ENCODE data around the gene PGAM1. TPM values are rescaled to one million over a fixed set of nuclear protein-coding genes. Genes with fewer than 3 reads are reported as not detected.
A peak's percentile ranks its signal among the peaks of the same experiment; 100 is the strongest.

Gene PGAM1
- total RNA-seq: 100 to 1,000 TPM; 188 to 306 (median 224) TPM
- 100 to 1,000 TPM; 195 to 363 (median 303) TPM for polyA plus RNA-seq

- DNase-seq: peak; percentile 98
- intact Hi-C loops (cut with DNase I): loop anchor here (5.0 kb wide), 1 partner anchor 71 kb away; the partner anchor contains the start of genes MMS19 and UBTD1
- Histone ChIP-seq H3K27ac (peak within 1 kb of the TSS; percentile 91 to 93 (median 92)), H3K4me1 (peaks cover 0 to 30% (median 29%) of the 10 kb centered on the region in 4 donors), H3K27me3 (no peaks in the 10 kb centered on the region), H3K36me3 (peaks cover 6 to 20% (median 8%) of the 10 kb centered on the region in 4 donors), H3K4me3 (peak within 1 kb of the TSS; percentile 84 to 96 (median 90)), H3K9me3 (no peaks in the 10 kb centered on the region)
- TF ChIP-seq EP300 (IDR thresholded peaks at IDR 0.05) (peak in 1 of 4 donors; percentile 48), POLR2A (IDR thresholded peaks at IDR 0.05) (peak; percentile 60), POLR2AphosphoS5 (IDR thresholded peaks at IDR 0.05) (peak; percentile 62 to 93 (median 86))
- TF ChIP-seq, protein P1, sequence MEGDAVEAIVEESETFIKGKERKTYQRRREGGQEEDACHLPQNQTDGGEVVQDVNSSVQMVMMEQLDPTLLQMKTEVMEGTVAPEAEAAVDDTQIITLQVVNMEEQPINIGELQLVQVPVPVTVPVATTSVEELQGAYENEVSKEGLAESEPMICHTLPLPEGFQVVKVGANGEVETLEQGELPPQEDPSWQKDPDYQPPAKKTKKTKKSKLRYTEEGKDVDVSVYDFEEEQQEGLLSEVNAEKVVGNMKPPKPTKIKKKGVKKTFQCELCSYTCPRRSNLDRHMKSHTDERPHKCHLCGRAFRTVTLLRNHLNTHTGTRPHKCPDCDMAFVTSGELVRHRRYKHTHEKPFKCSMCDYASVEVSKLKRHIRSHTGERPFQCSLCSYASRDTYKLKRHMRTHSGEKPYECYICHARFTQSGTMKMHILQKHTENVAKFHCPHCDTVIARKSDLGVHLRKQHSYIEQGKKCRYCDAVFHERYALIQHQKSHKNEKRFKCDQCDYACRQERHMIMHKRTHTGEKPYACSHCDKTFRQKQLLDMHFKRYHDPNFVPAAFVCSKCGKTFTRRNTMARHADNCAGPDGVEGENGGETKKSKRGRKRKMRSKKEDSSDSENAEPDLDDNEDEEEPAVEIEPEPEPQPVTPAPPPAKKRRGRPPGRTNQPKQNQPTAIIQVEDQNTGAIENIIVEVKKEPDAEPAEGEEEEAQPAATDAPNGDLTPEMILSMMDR (IDR thresholded peaks at IDR 0.05): peak in 1 of 4 experiments; percentile 35
- WGBS, 2 donors: 0 to 1% methylated on average over 90 of the region's 90 CpGs
Measured at GRCh38 chr10:97425964-97426775, at the start of gene PGAM1. TSS of gene PGAM1 (plus strand) at chr10:97426191. CDS start at chr10:97426308, 117 bp downstream.

- Histone ChIP-seq H3K4me3 (no peak overlapping the region), H3K9me3 (no peaks in the 10 kb centered on the region), H3K27me3 (no peaks in the 10 kb centered on the region), H3K4me1 (no peaks in the 10 kb centered on the region), H3K27ac (no peak overlapping the region), H3K36me3 (peaks cover 0 to 97% (median 13%) of the 10 kb centered on the region in 4 donors)
- TF ChIP-seq EP300 (IDR thresholded peaks at IDR 0.05) (no peak), POLR2AphosphoS5 (IDR thresholded peaks at IDR 0.05) (no peak), POLR2A (IDR thresholded peaks at IDR 0.05) (no peak)
- TF ChIP-seq, protein P1 (IDR thresholded peaks at IDR 0.05): no peak
- no peak for DNase-seq
- 81 to 94% methylated on average over 6 of the region's 6 CpGs for WGBS, 2 donors
- intact Hi-C loops (cut with DNase I): no loop called here
Measured at GRCh38 chr10:97376413-97376812, 49.6 kb upstream of the PGAM1 start.

GRCh38 chr10:97378933-97379921, 46.8 kb upstream of the PGAM1 start:
- H3K27ac ChIP-seq: no peak overlapping the region
- no peak for TF ChIP-seq POLR2A (IDR thresholded peaks at IDR 0.05)
- TF ChIP-seq EP300 (IDR thresholded peaks at IDR 0.05): no peak
- TF ChIP-seq POLR2AphosphoS5 (IDR thresholded peaks at IDR 0.05): no peak
- TF ChIP-seq, protein P1 (IDR thresholded peaks at IDR 0.05): no peak

GRCh38 chr10:97380516-97380915, 45.5 kb upstream of the PGAM1 start:
- Histone ChIP-seq H3K4me3 (no peak overlapping the region), H3K27me3 (no peaks in the 10 kb centered on the region), H3K27ac (no peak overlapping the region), H3K36me3 (peaks cover 0 to 85% (median 7%) of the 10 kb centered on the region in 4 donors), H3K4me1 (no peaks in the 10 kb centered on the region), H3K9me3 (no peaks in the 10 kb centered on the region)
- no peak for DNase-seq
- TF ChIP-seq EP300 (IDR thresholded peaks at IDR 0.05) (no peak), POLR2A (IDR thresholded peaks at IDR 0.05) (no peak), POLR2AphosphoS5 (IDR thresholded peaks at IDR 0.05) (no peak)
- TF ChIP-seq, protein P1 (IDR thresholded peaks at IDR 0.05): no peak
- intact Hi-C loops (cut with DNase I): no loop called here
- WGBS, 2 donors: 48 to 83% methylated on average over 8 of the region's 8 CpGs

More at GRCh38 chr10:97378933-97379921, 46.8 kb upstream of the PGAM1 start:
- no peak for DNase-seq
- WGBS, 2 donors: 83 to 84% methylated on average over 15 of the region's 15 CpGs
- H3K36me3 ChIP-seq: peaks cover 0 to 89% (median 7%) of the 10 kb centered on the region in 4 donors
- no peaks in the 10 kb centered on the region for H3K9me3 ChIP-seq
- no peaks in the 10 kb centered on the region for H3K27me3 ChIP-seq
- no peak overlapping the region for H3K4me3 ChIP-seq
- intact Hi-C loops (cut with DNase I): no loop called here
- no peaks in the 10 kb centered on the region for H3K4me1 ChIP-seq

All from sigmoid colon (tissue), 7 donors.